C4-2B (cell line): ENCODE measurements around the gene TSPAN10.
"Not testable (repeated sequence)": the region's sequence is repeated elsewhere in the genome, so short reads cannot be mapped to it uniquely, and the experiment has no call there.

ENCODE experiments used
- H3K27ac ChIP-seq: fragments of 450-650 bp; 2 replicates; pipeline ENCODE4 v1.5.1; 2017
- ZFX ChIP-seq: fragments of 450-650 bp; IDR thresholded peaks from 2 replicates; pipeline ENCODE4 v1.6.1; 2017
- TF ChIP-seq, protein P1 (sequence below): fragments of 450-650 bp; conservative IDR thresholded peaks from 2 replicates; pipeline ENCODE4 v1.5.1; 2017; ENCODE audit warnings: mild to moderate bottlenecking

TSPAN10 gene

DNA sequence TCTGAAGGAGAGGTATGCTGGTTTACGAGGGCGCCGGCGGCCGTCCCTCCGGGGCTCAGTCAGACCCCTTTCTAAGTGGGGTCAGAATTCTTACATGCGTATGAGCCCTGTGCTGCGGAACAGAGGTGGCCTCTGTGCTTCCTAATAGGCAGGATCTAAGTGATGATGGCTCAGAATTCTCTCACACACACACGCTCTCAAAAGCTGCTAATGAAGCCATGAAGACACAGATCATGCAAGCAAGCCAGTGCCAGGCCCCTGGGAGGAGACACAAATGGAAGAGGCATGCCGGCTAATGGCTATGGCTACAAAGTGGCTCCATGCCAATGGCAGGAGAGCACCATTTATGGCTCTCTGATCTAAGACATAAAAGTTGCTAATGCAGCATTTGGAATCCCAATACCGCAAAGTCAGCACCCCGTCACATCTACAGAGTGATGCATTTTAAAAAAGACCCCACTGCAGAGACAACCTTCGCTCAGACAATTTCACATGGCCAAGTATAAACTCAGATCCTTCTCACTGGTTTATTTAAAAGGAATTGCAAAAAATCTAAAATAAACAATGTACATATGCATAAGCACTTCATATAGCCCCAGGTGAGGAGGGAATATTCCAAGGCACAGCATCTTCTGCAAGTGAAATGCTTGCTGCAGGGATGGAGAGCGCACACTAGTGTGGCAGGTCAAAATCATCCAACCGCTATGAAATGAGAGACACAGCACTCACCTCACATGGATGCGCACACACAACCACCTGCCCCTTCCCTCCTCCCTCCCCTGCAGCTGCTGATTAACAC lies 24.6 kb upstream of the TSPAN10 start:
- TF ChIP-seq, protein P1, sequence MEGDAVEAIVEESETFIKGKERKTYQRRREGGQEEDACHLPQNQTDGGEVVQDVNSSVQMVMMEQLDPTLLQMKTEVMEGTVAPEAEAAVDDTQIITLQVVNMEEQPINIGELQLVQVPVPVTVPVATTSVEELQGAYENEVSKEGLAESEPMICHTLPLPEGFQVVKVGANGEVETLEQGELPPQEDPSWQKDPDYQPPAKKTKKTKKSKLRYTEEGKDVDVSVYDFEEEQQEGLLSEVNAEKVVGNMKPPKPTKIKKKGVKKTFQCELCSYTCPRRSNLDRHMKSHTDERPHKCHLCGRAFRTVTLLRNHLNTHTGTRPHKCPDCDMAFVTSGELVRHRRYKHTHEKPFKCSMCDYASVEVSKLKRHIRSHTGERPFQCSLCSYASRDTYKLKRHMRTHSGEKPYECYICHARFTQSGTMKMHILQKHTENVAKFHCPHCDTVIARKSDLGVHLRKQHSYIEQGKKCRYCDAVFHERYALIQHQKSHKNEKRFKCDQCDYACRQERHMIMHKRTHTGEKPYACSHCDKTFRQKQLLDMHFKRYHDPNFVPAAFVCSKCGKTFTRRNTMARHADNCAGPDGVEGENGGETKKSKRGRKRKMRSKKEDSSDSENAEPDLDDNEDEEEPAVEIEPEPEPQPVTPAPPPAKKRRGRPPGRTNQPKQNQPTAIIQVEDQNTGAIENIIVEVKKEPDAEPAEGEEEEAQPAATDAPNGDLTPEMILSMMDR = no peak
- TF ChIP-seq ZFX = no peak
- no peak overlapping the region for H3K27ac ChIP-seq

DNA sequence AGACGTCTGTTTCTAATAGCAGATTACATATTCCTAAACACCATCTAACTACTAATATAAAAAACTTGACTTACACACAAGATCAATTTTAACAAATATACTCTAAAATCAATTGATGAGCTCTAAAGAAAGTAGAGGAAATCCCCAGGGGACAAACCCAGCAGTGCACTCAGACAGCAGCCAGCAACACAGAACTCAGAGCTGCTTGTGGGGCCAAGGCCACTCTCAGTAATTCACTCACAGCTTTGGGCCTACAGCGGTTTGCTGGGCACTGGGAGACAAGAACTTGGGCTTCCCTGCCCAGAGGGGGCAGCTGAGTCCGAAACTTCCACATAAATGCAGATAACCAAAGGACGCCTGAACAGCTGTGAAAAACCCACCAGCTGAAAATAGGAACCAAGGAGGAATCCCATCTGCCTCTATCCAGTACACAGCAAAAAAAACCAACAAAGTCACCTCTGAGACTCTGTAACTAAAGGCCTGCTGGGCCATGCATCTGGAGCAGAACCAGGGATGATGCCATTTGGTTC lies 21.5 kb upstream of the TSPAN10 start:
- TF ChIP-seq, protein P1 = no peak
- TF ChIP-seq ZFX = no peak
- no peak overlapping the region for H3K27ac ChIP-seq

DNA sequence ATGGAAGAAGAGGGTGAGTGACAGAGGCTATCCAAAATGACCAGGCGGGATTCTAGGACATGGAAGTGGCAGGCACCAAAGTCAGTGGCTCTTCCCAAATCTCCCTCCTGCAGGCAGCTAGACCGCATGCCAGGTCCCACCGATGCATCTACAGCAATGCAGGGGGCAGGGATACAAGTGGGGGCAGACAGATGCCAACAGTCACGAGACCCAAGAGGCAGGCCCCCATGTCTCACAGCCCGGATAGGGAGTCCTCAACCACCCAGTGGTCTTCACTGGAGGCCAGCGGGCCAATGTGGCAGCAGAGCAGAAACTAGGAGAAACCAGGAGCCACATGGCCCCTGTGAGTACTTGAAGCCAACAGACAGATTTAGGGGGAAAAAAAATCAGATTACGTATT lies 20.1 kb upstream of the TSPAN10 start:
- TF ChIP-seq, protein P1 = no peak
- no peak for TF ChIP-seq ZFX
- H3K27ac ChIP-seq = no peak overlapping the region

DNA sequence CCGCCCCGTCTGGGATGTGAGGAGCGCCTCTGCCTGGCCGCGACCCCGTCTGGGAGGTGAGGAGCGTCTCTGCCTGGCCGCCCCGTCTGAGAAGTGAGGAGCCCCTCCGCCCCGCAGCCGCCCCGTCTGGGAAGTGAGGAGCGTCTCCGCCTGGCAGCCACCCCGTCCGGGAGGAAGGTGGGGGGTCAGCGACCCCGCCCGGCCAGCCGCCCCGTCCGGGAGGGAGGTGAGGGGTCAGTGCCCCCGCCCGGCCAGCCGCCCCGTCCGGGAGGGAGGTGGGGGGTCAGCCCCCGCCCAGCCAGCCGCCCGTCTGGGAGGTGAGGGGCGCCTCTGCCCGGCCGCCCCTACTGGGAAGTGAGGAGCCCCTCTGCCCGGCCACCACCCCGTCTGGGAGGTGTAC lies 18.7 kb upstream of the TSPAN10 start:
- H3K27ac ChIP-seq = not testable (repeated sequence)

DNA sequence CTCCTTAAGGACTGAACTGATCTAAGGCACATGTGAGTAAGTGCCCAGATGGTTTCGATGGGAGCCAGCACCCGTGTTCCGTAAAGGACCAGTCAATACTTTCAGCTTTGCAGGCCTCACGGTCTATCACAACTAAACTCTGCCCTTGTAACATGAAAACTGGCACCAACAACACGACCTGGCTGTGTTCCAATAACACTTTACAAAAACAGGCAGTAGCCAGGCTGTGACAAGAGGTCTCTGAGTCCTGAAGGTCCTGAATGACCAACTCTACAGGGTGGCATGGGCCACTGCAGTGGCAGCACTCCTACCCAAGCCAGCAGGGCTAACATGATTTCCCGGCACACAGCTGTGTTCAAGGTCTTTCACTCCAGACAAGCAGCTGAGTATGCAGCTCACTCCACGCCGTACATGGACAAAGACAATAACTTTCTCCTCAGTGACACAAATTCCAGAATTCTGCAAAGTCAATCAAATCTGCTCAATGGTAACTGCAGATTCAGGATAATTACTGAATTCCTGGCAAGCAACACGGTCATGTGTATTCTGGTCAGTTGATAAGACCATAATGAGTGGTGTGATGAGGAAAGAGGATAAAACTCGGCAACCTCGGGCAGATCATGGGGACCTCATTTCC lies 15.4 kb upstream of the TSPAN10 start:
- TF ChIP-seq, protein P1 = no peak
- no peak for TF ChIP-seq ZFX
- H3K27ac ChIP-seq = no peak overlapping the region

DNA sequence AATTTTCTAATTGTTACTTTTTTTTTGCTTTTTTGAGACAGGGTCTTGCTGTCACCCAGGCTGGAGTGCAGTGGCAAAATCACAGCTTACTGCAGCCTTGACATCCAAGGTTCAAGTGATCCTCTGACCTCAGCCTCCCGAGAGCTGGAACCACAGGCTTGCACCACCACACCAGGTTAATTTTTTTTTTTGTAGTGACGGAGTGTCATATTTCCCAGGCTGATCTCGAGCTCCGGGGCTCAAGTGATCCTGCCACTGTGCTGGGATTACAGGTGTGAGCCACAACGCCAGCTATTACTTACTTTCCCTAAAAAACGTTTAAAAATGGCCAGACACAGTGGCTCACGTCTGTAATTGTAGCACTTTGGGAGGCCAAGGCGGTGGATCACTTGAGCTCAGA lies 6.7 kb upstream of the TSPAN10 start:
- H3K27ac ChIP-seq = no peak overlapping the region
- TF ChIP-seq ZFX = no peak
- TF ChIP-seq, protein P1 = no peak

DNA sequence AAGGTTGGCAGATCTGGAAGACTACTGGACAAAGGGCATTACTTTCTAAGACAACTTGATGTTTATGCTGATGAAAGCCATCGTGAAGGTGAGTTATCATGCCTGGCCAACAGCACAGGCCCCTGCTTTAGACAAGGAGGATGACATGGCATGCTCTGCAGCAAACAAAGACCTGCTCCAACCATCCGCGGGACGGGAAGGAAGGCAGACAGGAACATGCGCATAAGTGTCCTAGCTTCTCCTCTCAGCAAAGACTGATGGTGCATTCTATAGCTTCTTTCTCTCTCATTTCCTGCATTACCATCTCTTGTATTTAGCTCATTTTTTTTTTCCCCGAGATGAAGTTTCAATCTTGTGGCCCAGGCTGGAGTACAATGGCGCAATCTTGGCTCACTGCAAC lies 5.5 kb upstream of the TSPAN10 start:
- TF ChIP-seq, protein P1 = no peak
- TF ChIP-seq ZFX = no peak
- no peak overlapping the region for H3K27ac ChIP-seq
